ENCODE data around the gene ABCG2.

- TF ChIP-seq CTCF (IDR thresholded peaks at IDR 0.05), result no peak
- no peak for TF ChIP-seq EP300 (IDR thresholded peaks at IDR 0.05)
- no peak for TF ChIP-seq POLR2A (IDR thresholded peaks at IDR 0.05)
These were observed 61.1 kb downstream of the ABCG2 start for GRCh38 chr4:88097301-88097700.
